GM12875 (cell line): ENCODE results near the gene PATJ.

Experiments used
- H3K4me3 ChIP-seq: one replicate; pipeline ENCODE4 v1.5.1; 2011; ENCODE audit warnings: low read depth, low read length, control low read depth
- CTCF ChIP-seq: IDR thresholded peaks from 2 replicates; pipeline ENCODE4 v1.5.1; 2011; ENCODE audit warnings: low read depth, mild to moderate bottlenecking, control low read depth, inconsistent platforms, low read length, moderate library complexity, borderline replicate concordance; ENCODE audit not compliant: insufficient read depth

PATJ gene

GRCh38 chr1:62109124-62109523, 366.8 kb downstream of the PATJ start:
- TF ChIP-seq CTCF = no peak
- H3K4me3 ChIP-seq = no peak overlapping the region

- TF ChIP-seq CTCF = no peak
- H3K4me3 ChIP-seq = no peak overlapping the region
Observed at GRCh38 chr1:62110198-62110817, 368.0 kb downstream of the PATJ start.

- H3K4me3 ChIP-seq = no peak overlapping the region
- TF ChIP-seq CTCF = no peak
Observed at GRCh38 chr1:62111084-62111483, 368.8 kb downstream of the PATJ start.

- no peak overlapping the region for H3K4me3 ChIP-seq
- no peak for TF ChIP-seq CTCF
Observed at GRCh38 chr1:62113507-62113906, 371.2 kb downstream of the PATJ start.

- H3K4me3 ChIP-seq = no peak overlapping the region
- TF ChIP-seq CTCF = no peak
Observed at GRCh38 chr1:62117018-62117750, 374.9 kb downstream of the PATJ start.

- H3K4me3 ChIP-seq = no peak overlapping the region
- TF ChIP-seq CTCF = no peak
Observed at GRCh38 chr1:62126579-62127290, 384.5 kb downstream of the PATJ start.
